GM12874 (cell line): Measurements from ENCODE around the gene FLOT2.

ENCODE experiments used
- CTCF ChIP-seq: IDR thresholded peaks from 2 replicates; pipeline ENCODE4 v1.5.1; 2011; ENCODE audit warnings: low read depth, mild to moderate bottlenecking, control low read depth, low read length, moderate library complexity; ENCODE audit not compliant: insufficient read depth

FLOT2 gene

GRCh38 chr17:28871056-28871579 is 26.4 kb downstream of the FLOT2 start:
- no peak for TF ChIP-seq CTCF

GRCh38 chr17:28867276-28867675 is 30.3 kb downstream of the FLOT2 start:
- no peak for TF ChIP-seq CTCF

GRCh38 chr17:28865946-28866752 is 31.4 kb downstream of the FLOT2 start:
- no peak for TF ChIP-seq CTCF

- no peak for TF ChIP-seq CTCF
These were observed 32.3 kb downstream of the FLOT2 start for GRCh38 chr17:28864991-28865849.

GRCh38 chr17:28863953-28864352 is 33.6 kb downstream of the FLOT2 start:
- no peak for TF ChIP-seq CTCF

- TF ChIP-seq CTCF = no peak
These were observed 35.0 kb downstream of the FLOT2 start for GRCh38 chr17:28862561-28862960.
